NCI-H226 (cell line): ENCODE data around the gene WDR13.
A peak's percentile ranks its signal among the peaks of the same experiment; 100 is the strongest.
"Not testable (repeated sequence)": the region's sequence is repeated elsewhere in the genome, so short reads cannot be mapped to it uniquely, and the experiment has no call there.

Experiments used
- DNase-seq: peaks from one replicate; pipeline ENCODE4 v3.0.0-alpha.2; 2015

Gene WDR13

GRCh38 chrX:48595929-48596328 lies 1.4 kb upstream of the WDR13 start:
- DNase-seq: no peak

- DNase-seq: no peak
Measured at GRCh38 chrX:48598614-48599013, 1.3 kb downstream of the WDR13 start.

DNA sequence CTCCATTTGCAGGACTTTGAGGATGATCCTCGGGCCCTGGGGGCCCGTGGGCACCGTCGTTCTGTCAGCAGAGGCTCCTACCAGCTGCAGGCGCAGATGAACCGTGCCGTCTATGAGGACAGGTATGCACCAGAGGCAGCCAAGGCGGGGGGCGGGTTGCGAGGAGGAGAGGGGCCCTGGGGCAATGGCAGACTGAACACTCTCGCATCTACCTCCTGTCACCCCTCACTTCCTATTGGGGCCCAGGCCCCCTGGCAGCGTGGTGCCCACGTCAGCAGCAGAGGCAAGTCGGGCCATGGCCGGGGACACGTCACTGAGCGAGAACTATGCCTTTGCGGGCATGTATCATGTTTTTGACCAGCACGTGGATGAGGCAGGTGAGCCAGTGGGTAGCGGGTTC lies 2.0 kb downstream of the WDR13 start:
- DNase-seq: no peak

GRCh38 chrX:48600226-48600625 lies 2.9 kb downstream of the WDR13 start:
- DNase-seq: no peak

DNA sequence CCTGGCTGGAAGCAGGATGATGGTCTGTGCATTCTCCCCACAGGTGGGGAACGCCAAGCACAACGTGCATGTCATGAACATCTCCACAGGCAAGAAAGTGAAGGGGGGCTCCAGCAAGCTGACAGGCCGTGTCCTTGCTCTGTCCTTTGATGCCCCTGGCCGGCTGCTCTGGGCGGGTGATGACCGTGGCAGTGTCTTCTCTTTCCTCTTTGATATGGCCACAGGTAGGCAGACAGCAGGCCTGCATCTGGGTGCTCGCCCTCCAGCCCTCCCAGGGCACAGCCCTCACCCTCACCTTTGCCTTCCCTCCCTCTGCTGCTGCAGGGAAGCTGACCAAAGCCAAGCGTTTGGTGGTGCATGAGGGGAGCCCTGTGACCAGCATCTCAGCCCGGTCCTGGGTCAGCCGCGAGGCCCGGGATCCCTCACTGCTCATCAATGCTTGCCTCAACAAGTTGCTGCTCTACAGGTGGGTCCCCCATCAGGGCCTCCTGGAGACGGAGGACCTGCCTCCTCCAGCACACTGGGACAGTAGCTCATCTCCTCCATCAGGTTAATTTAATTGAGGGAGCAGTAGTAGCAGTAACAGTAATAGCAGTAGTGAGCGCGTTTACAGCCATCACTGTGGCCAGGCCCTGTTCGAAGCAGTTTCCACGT lies 4.6 kb downstream of the WDR13 start:
- DNase-seq: no peak

GRCh38 chrX:48604701-48605100 lies 7.4 kb downstream of the WDR13 start:
- DNase-seq: no peak

DNA sequence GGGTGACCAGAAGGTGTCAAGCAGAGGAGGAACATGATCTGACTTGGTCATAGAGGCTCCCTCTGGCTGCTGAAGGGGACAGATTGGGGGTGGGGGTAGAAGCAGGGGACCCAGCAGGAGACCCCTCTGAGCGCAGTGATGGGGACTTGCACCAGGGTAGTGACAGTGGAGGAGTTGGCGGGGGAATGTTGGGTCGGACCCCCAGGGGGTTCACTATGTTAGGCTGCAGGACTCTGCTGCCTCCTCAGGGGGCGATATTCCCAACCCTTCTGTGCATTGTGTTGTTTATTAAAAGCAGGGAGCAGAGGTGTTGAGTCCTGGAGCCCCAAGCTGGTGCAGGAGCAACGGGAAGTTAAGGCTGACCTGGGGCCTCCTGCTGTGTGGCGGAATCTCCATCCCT lies 8.8 kb downstream of the WDR13 start:
- no peak for DNase-seq

DNA sequence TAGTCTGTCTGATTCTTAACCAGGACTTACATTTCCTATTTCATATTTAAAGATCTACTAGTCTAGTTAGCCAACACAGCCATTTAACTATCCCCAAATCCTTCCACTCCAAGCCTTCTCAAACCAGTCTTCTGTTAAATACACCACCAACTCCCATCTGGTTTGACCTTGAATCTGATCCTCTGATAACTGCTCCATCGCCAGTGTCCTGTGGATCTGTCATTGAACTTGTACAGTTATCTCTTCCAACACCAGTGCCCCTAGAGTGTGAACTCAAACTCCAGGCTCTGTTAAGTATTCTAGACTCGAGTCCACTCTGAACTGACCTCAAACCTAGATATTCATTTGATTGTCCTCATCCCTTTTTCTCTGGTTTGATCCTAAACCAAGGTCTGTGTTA lies 14.4 kb downstream of the WDR13 start:
- DNase-seq: no peak

- no peak for DNase-seq
Measured at GRCh38 chrX:48613502-48614160, 16.3 kb downstream of the WDR13 start.

DNA sequence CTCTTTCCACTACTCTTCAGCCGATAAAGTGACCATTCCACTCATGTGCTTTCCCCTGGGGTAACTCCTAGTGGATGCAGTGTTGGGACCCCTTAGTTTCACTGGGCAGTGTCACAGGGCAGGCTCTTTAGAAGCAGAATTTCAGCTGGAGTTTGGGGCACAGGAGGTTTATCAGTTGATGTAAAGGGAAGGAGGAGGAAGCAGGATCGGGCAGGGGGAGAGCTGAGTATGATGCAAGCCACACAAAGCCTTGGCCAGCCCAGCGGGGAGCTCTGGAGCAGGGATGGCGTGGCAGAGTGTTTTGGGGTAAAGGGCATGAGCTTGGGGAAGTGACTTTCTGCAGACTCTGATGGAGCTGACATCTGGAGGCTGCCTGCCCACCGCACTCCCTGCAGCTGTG lies 19.3 kb downstream of the WDR13 start:
- DNase-seq: no peak

DNA sequence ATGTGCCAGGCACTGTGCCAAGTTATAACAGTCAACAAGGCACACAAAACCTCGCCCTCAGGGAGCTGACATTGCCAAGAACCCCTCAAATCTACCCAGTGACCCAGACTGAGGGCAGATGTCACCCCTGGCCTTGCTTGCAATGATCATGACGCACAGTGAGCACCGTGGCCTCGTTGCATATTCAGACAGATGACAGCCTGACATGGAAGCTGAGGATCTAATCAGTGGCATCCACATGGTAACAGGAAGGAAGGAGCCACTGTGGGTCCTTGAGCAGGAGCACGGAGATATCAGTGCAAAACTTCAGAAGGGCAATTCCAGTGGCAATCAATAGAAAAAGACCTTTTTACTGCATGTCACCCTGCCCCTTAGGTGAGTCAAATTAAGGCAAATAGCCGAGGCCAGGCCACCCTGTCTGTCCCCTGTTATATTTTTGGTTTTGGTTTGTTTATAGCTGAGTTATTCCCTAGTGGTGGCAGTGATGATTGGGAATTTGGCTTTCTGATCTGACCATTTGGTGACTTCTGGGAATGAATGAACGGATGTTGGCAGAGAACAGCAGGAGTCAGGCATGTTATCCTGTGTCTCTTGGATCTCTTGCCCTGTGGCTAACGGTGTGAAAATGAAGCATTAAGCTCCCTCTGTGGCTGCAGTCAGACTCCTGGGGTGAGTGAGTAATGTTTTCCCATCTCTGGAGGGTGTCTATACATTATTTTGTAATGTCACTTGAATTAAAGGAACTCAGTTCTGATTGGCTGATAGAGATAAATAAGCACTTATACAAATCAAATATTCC lies 20.4 kb downstream of the WDR13 start:
- DNase-seq: no peak

GRCh38 chrX:48626401-48627298 lies 29.4 kb downstream of the WDR13 start:
- DNase-seq: no peak

GRCh38 chrX:48631376-48632090 lies 34.2 kb downstream of the WDR13 start:
- peak; percentile 77 for DNase-seq

DNA sequence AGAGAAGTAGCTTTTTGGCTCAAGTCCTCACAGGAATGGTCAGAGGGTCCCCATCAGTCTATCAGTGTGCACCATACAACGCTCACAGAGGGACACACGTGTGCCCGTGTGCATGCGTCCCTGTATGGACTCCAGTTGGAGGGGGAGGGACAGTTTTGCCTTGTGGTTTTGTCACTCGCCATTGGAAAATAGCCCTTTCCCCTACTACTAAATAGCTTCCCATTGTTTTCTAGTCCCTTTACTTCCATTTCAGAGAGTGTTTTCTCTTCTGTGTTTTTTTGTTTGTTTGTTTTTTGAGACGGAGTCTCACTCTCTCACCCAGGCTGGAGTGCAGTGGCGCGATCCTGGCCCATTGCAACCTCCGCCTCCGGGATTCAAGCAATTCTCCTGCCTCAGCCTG lies 34.9 kb downstream of the WDR13 start:
- DNase-seq: no peak

DNA sequence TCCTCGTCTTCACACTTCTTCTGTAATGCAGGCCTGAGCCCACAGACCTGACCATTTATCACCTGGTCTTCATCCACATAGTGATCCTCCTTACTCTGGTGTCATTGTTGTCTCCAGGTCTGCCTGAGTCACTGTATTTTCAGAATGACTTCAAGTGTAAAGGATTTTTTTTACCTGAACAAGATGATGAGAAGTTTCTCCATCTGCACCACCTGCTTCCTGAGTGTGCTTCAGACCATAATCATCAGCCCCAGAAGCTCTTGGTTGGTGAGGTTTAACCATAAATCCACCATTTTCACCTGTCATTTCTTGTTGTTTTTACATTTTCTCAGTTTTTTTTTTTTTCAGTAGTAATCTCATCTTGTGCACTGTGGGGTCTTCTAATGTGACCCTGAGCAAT lies 39.0 kb downstream of the WDR13 start:
- DNase-seq: no peak

DNA sequence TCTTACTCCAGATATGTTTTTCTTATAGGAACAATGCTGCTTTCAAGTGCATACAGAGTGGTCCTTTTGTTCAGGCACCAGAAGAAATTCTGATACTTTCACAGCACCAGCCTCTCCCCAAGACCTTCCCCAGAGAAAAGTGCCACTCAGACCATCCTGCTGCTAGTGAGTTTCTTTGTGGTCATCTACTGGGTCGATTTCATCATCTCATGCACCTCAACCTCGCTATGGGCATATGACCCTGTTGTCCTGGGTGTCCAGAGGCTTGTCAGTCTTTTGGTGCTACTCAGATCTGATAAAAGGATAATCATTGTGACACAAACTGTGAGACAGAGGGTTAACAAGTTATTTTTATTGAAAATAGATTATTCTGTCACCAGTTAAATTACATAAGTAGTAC lies 39.5 kb downstream of the WDR13 start:
- DNase-seq: no peak

- DNase-seq: no peak
Measured at GRCh38 chrX:48645669-48646068, 48.4 kb downstream of the WDR13 start.

GRCh38 chrX:48648336-48648751 lies 51.1 kb downstream of the WDR13 start:
- no peak for DNase-seq

GRCh38 chrX:48649102-48649501 lies 51.8 kb downstream of the WDR13 start:
- no peak for DNase-seq

- not testable (repeated sequence) for DNase-seq
Measured at GRCh38 chrX:48652055-48652579, 54.8 kb downstream of the WDR13 start.

DNA sequence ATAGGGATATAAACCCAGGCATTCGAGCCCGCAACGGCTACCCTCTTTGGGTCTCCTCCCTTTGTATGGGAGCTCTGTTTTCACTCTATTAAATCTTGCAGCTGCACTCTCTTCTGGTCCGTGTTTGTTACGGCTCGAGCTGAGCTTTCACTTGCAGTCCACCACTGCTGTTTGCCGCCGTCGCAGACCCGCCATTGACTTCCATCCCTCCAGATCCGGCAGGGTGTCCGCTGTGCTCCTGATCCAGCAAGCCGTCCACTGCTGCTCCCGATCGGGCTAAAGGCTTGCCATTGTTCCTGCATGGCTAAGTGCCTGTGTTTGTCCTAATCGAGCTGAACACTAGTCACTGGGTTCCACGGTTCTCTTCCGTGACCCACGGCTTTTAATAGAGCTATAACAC lies 57.5 kb downstream of the WDR13 start:
- DNase-seq: not testable (repeated sequence)
